ENCODE data around the gene TANC1. TPM values are rescaled to one million over a fixed set of nuclear protein-coding genes. Genes with fewer than 3 reads are reported as not detected.

The TANC1 gene
- total RNA-seq, 1 experiment from 2014 or later = 2.5 TPM

GRCh38 chr2:158955842-158956365, 12.5 kb upstream of the TANC1 start:
- no peak overlapping the region for H2BK12ac ChIP-seq (ENCODE audit: insufficient read length, low read depth, low read length)
- no peak overlapping the region for H3T11ph ChIP-seq (ENCODE audit: low read length)
- no peak overlapping the region for H3K18ac ChIP-seq (ENCODE audit: insufficient read length, low read depth, low read length)
- no peak overlapping the region for H3K4me2 ChIP-seq (ENCODE audit: insufficient read depth, insufficient read length, low read length)
- H2BK5ac ChIP-seq (ENCODE audit: insufficient read length, low read length) = no peak overlapping the region
- no peak overlapping the region for H3K14ac ChIP-seq (ENCODE audit: insufficient read depth, low read length)
- H4K8ac ChIP-seq (replicated peaks; ENCODE audit: insufficient read length, low read depth, low read length) = no peak overlapping the region
- no peak for TF ChIP-seq CTCF (conservative IDR thresholded peaks at IDR 0.05)
- H3K27ac ChIP-seq (ENCODE audit: insufficient read length, low read depth, low read length) = no peak overlapping the region
- H4K91ac ChIP-seq (ENCODE audit: insufficient read length, low read depth, low read length) = no peak overlapping the region
- no peaks in the 10 kb centered on the region for H3K27me3 Mint-ChIP-seq (ENCODE audit: low read depth)
- 0 out of 7 replicates have a peak, but pooled peaks cover 0 to 1% (median 0%) of the 10 kb centered on the region in 3 experiments for H3K36me3 Mint-ChIP-seq (ENCODE audit: insufficient read depth in 1 of 3, low read depth in 3 of 3)
- H3K79me2 ChIP-seq (ENCODE audit: insufficient read depth, low read length) = no peaks in the 10 kb centered on the region
- no peaks in the 10 kb centered on the region for H3K4me1 ChIP-seq (ENCODE audit: insufficient read depth, low read length)
- H2AK5ac ChIP-seq (ENCODE audit: insufficient read length, low read length) = no peak overlapping the region
- H3K27ac Mint-ChIP-seq = no peak overlapping the region
- no peak overlapping the region for H2BK20ac ChIP-seq (ENCODE audit: low read depth, low read length, poor library complexity, severe bottlenecking)
- WGBS (ENCODE audit: extremely low coverage, insufficient read length, low lambda C conversion rate) = no CpG with 5 or more reads among the region's 2 CpGs
- no peak overlapping the region for H3K4me3 Mint-ChIP-seq
- no peaks in the 10 kb centered on the region for H3K23me2 ChIP-seq (ENCODE audit: insufficient read length, low read depth, low read length, poor library complexity, severe bottlenecking)
- no peak overlapping the region for H3K56ac ChIP-seq (ENCODE audit: insufficient read length, low read depth, low read length)
- H3K9me3 Mint-ChIP-seq = peaks cover 0 to 3% of the 10 kb centered on the region in 2 experiments; a peak in 1 of 5 replicates
- H3K9ac ChIP-seq (ENCODE audit: extremely low read depth, insufficient read length, low read length) = no peak overlapping the region
- H3K27me3 ChIP-seq (ENCODE audit: insufficient read depth, low read length) = no peaks in the 10 kb centered on the region
- H3K4ac ChIP-seq (ENCODE audit: low read depth, low read length) = no peak overlapping the region
- no peaks in the 10 kb centered on the region for H4K20me1 ChIP-seq (ENCODE audit: control insufficient read depth, insufficient read depth, insufficient read length)
- no peak overlapping the region for H3K23ac ChIP-seq (ENCODE audit: insufficient read length, low read depth, low read length)
- no peak overlapping the region for H2BK15ac ChIP-seq (ENCODE audit: low read depth, low read length)
- H2BK120ac ChIP-seq (ENCODE audit: low read depth, low read length, poor library complexity, severe bottlenecking) = no peak overlapping the region
- no peak for DNase-seq
- H3K79me1 ChIP-seq (ENCODE audit: insufficient read depth, low read depth, low read length, poor library complexity, severe bottlenecking) = no peaks in the 10 kb centered on the region
- H2AFZ ChIP-seq (ENCODE audit: low read length) = no peak overlapping the region
- no peaks in the 10 kb centered on the region for H3K9me3 ChIP-seq (ENCODE audit: control insufficient read depth, low read depth, low read length)
- H4K5ac ChIP-seq (ENCODE audit: insufficient read length, low read depth, low read length) = no peak overlapping the region
- H3K4me1 Mint-ChIP-seq = 0 out of 4 replicates have a peak, but pooled peaks cover 0 to 4% of the 10 kb centered on the region in 2 experiments
